HG03039 (cell line): ENCODE results near the gene RABL3.
"Not testable (repeated sequence)": the region's sequence is repeated elsewhere in the genome, so short reads cannot be mapped to it uniquely, and the experiment has no call there.

Experiments used
- ATAC-seq: cut with Tn5 transposase; IDR thresholded peaks from one replicate; pipeline ENCODE4 v1.9.1; 2021; ENCODE audit warnings: mild to moderate bottlenecking, moderate library complexity; ENCODE audit not compliant: unreplicated experiment

RABL3 gene, protein sequence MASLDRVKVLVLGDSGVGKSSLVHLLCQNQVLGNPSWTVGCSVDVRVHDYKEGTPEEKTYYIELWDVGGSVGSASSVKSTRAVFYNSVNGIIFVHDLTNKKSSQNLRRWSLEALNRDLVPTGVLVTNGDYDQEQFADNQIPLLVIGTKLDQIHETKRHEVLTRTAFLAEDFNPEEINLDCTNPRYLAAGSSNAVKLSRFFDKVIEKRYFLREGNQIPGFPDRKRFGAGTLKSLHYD

DNA sequence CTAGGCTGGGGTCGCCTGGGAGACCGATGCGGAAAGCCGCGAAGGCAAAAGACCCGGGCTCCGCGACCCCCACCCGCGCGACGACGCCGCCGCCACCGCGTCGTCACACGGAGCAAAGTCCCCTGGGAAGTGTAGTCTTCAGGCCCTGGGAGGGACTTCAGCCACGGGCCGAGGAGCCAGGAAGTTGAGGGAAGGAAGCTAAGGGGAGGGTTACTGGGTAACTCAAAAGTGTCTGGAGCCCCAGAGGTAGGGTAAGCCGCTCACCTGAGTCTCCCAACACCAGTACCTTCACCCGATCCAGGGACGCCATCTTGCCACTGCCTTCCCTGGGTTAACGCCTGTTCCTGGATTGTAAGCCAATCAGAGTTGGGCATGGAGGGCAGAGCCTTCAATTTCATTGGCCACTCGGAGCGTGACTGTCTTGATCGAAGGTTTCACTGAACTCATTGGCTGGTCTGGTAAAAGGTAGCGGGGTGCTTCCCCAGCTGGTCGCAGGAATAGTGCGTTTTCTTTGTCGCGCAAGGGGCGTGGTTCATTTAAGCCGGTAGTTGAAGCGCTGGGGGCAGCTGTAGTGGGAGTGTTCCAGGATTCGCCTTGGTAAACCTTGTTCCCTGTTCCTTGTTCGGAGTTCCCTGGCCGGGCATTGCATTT, at the start of gene RABL3, which contains the start of gene GTF2E1:
Gene RABL3 (minus strand): TSS at position 319 of the 651 bp plus-strand sequence. CDS start 9 bp downstream, at position 310.
Gene GTF2E1 (plus strand): TSS at position 547 of the 651 bp plus-strand sequence. CDS start 7,809 bp downstream, outside the sequence.
- peak; percentile 99 for ATAC-seq

DNA sequence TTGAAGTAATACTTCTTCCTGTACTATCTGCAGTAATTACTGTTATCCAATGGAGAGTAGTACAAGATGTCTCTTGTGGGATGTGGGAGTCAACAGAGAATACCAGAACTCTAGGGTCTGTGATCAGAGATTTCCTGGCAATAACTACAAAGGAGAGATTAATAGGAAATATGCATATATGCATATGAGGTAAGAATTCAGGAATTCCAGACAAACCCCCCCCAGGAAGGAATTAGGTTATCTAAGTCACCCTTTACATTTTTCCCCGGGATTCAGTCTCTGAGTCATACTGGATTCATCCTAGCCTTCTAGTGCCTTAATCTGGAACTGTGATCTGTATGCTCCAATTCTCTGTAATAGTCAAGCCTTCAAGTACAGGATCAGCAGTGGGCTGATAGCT, 49.6 kb upstream of the RABL3 start:
- ATAC-seq: no peak

DNA sequence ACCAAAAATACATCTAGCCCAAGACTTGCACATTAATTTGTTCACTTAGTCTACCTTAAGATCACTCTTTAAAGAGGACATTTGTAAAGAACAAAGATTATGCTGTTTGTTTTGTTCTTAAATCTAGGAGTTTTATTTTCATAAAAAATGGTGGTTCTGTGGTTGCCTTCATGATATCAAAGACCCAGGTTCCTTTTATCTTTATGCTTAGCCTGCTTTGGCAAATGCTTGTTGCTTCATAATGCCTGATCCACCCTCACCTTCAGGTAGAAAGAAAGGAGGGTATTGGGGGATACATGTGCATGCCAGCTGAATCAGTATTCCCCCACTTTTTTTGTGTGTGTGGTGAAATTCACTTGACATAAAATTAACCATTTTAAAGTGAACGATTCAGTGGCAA, 48.7 kb upstream of the RABL3 start:
- no peak for ATAC-seq

DNA sequence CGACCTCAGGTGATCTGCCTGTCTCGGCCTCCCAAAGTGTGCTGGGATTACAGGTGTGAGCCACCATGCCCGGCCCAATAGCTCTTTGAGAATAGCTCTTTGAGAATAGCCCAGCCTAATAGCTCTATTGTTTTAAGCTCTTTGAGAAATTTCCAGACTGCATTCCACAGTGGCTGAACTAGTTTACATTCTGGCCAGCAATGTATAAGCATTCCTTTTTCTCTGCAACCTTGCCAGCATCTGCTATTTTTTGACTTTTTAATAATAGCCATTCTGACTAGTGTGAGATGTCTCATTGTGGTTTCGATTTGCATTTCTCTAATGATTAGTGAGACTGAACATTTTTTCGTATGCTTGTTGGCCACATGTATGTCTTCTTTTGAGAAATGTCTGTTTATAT, 43.5 kb upstream of the RABL3 start:
- ATAC-seq: peak; percentile 40

DNA sequence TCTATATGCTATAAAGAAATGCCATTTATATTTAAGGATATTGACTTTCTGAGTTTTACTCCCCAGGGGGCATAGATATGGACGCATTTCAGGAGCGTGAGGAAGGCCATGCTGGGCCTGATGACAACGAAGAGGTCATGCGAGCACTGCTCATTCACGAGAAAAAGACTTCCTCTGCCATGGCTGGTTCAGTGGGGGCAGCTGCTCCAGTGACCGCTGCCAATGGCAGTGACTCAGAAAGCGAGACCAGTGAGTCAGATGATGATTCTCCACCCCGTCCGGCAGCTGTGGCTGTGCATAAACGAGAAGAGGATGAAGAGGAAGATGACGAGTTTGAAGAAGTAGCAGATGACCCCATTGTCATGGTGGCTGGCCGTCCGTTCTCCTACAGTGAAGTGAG, 38.7 kb upstream of the RABL3 start:
- ATAC-seq: peak; percentile 95

DNA sequence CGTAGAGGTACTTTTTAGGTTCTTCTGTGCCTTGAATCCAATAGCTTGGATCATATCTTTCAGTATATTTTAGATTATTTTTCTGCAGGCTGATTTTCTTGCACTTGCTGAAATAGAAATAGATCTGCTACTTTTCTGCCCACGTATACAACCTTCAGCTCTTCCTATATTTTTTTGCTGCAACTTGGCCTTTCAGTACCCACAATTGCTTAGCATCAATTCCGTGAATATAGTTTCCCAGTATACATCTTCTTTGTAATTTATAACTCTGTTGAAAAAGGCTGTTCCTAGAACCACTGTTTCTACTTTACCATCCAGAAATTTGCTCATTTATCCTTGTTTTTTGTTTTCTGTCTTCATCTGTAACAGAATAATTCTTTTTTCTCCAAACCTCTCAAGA, 36.5 kb upstream of the RABL3 start:
- no peak for ATAC-seq

DNA sequence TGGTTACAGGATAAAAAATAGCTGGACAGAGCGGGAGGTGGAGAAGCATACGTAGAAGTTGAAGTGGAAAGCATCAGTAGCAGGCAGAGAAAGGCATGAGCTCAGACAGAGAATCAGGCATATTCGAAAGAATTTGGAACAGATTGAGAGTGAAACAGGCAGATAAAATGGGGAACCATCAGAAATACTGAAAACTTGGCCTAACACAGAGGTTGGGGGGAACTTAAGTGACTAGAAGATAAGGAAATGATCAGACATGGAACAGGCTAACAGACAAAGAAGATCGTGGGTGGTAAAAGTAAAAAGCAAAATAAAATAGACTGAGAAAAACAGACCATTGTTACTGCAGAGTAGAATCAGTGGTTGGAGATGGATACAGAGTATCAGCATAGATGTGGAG, 33.1 kb upstream of the RABL3 start:
- no peak for ATAC-seq

DNA sequence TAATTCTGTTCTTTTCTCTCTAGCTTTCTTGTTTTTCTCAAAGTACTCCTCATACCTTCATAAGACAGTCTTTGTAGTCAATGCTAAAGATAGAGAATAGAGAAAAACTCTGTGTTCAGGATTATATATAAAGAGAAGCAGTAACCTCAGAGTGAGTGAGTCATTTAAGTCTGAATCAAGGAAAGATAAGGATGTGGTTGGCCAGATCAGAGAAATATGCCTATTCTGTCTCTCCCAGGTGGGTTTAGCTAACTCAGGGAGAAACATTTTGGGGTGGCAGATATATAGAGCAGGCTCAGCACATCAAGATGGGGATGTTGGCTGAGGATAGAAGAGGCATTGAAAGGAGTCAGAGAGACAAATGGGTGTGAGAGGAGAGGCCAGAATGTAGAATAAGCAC, 31.6 kb upstream of the RABL3 start:
- peak; percentile 71 for ATAC-seq

DNA sequence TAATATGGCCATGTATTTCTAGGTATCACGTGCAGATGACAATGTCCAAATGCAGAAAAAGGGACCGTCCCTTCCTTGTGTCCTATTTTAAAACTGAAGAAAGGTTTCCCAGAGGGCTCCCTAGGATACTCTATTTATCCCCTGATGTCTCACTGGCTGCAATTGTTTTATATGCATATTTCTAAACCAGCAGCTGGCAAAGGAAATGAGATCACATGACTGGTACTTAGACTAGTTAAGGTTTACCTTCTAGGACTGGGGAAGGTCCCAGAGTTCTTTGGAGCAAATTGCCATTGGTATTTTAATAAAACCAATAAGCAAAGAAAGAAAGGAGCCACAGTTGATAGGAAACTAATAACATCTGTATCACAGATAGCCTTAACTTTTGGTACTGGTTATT, 29.8 kb upstream of the RABL3 start:
- ATAC-seq: no peak

DNA sequence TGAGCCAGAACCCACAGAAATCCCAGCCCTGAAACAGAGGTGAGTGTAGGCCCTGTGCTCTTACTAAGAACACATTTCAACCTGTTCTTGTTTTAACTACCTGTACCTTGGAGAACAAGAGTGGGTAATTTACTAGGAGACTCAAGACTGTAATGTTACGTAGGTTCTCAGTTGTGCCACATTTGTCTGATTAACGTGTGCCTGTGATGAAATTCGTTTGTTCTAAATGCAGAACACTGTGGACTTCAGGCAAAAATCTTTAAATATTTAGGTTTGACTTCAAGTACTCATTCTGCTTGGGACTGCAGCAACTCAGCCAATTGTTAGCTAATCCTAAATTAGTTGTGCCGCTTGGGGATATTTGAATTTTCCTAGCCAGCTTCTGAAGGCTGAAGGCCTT, 28.6 kb upstream of the RABL3 start:
- no peak for ATAC-seq

DNA sequence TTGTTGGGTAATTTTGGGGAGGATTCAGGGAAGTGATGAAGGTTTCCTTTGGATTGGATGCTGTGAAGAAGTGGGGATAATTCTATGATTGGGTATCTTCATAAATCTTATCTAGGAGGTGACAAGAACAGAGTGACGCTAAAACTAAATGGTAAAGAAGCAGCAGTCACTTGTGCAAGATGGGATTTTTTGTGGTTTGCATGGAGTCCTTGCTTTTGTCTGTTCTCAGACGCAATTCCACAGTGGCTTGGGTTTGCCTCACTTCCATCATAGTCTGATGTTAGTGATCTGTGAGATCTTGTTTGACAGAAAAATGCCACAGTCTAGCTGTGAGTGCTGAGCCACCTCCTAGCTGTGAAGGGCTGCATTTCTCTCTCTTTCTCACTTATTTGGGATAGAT, 27.1 kb upstream of the RABL3 start:
- no peak for ATAC-seq

DNA sequence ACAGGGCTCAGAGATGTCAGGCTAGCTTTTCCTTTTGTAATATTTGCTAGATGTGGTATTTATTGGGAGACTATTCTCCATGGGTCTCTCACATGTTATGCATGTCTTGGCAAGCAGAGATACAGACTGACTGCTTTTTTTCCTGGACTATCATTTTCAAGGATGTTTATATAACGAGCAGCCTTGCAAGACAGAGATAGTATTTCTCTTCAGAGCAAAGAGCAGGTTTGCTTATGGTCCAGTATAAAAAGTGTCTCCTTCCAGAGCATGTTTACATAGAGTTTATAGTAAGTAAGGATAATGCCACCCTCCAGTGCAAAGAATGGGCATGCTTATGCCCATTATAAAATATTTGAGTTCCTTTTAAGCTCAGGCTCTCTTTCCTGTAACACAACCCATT, 24.8 kb upstream of the RABL3 start:
- ATAC-seq: no peak

DNA sequence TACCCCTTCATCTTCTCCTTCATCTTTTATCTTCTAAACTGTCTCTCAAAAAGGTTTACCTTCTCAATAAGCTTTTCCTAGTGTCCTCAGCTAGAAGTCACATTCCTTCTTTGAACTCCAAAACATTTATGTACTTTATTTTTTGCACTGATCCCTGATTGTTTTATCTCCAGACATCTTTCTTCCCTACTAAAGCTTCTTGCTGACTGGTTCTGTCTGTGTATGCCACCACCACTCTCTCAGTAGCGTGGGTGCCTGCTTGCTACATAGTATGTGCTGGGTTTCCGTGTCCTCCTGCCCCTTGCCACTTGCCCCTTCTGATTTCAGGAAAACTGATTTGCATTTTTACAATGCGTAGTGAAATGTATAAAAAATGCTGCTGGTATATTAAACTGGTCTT, 24.3 kb upstream of the RABL3 start:
- no peak for ATAC-seq

DNA sequence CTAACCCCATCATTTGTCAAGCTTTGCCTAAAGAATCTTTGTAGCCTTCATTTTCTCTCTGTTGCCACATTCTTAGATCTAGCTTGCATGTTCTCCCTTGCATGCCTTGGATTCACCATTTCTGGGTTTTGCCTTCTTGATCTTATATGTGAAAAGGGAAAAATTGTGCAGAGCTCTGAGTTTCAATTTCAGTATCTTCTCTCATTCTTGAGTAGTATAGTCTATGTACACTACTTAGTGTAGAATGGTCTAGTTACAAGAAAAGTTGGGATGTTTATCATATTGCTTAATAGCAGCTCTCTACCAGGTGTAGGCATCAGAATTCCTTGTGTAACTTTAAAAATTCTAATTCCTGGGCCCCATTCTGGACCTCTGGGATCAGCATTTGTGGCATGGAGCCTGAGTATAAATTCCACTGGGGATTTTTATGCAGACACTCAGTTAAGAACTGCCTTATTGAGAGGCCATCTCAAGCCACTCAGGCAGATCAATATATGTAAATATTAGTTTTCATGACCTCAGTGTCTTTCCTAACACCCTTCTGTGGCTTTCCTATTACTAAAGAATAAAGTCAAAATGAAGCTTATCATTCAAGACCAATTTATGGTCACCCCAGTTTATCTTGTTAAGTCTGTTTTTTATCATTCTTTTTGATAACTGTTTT, 23.6 kb upstream of the RABL3 start:
- peak; percentile 53 for ATAC-seq

DNA sequence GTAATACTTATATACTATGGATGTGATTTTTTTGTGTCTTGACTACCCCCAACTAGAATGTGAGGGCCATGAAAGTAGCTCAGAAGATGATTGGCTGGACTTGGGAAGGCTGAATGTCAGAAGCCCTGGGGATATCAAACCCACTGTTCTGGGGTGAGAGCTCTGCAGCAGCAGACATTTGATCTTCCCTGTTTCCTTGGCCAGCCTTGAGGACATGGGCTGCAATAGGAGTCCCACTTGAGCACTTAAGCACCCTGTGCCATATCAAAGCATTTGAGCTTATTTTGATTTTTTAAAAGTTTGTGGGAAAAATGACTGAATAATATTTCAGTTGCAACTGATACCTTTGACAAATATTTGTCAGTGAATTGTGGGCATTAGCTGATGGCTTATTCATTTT, 21.9 kb upstream of the RABL3 start:
- ATAC-seq: no peak

DNA sequence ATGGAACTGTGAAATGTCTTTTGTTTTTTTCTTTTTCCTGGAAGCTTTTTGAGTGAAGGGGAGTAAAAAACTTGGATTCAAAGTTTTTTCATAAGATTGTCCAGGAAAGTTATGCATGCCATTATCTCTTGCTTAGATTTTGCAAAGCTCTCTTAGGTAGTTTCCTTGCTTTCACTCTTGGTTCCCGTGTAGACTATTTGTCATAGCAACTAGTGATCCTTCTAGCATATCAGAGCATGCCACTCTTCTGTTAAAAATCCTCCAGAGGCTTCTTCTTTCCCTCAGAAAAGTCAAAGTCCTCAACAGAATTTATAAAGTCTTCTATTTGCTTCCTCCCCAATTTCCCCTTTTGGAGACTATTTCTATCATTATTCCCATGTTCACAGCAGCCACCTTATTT, 21.3 kb upstream of the RABL3 start:
- peak; percentile 82 for ATAC-seq

DNA sequence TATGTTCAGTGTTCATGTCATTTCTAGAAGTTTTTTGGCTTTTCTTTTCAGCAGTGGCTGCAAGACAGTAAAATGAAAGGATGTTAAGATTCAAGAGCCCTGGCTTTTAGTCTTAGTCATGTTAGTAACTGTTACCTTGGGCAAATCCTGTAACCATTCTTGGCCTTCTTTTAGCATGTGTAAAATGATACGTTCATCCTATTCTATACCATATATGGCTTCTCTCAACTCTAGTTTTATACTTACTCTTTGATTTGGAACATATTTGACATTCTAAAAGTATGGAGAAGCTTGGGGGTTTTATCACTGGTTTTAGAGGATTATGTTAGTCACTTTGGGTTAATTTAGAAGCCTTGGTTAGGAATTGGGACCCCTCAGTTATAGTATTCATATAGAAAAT, 20.3 kb upstream of the RABL3 start:
- ATAC-seq: no peak

DNA sequence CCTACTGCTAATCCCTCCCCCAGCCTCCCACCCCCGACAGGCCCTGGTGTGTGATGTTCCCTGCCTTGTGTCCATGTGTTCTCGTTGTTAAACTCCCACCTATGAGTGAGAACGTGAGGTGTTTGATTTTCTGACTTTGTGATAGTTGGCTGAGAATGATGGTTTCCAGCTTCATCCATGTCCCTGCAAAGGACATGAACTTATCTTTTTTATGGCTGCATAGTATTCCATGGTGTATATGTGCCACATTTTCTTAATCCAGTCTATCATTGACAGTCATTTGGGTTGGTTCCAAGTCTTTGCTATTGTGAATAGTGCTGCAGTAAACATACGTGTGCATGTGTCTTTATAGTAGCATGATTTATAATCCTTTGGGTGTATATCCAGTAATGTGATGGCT, 16.2 kb upstream of the RABL3 start:
- not testable (repeated sequence) for ATAC-seq

DNA sequence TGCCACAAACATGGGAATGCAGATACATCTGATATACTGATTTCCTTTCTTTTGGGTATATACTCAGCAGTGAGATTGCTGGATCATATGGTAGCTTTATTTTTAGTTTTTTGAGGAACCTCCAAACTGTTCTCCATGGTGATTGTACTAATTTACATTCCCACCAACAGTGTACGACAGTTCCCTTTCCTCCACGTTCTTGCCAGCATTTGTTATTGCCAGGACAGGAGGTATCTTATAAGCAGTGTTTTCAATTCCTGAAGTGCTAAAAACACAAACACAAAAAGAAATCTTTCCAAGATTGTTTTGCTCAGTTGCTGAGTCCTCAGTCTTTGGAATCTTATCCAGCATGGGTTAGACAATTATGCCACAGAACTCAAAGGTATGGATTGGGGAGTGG, 13.7 kb upstream of the RABL3 start:
- no peak for ATAC-seq

DNA sequence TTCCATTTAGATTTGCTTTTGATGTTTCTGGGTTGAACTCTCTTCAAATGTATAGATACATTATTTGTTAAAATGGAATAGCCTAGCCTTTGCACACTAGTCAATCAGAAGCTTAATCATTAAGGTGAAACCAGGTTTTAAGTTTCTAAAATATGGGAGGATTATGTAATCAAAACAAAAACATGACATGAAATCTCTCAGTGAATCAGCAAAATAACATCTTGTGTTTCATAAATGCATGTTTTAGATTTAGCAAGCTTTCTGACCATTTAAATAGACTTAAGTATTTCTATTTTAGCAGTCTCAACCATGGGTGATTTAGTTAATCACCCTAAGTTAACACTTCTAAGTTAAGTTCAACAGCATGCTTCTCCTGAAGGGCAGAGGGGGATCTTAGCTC, 11.5 kb upstream of the RABL3 start:
- no peak for ATAC-seq

DNA sequence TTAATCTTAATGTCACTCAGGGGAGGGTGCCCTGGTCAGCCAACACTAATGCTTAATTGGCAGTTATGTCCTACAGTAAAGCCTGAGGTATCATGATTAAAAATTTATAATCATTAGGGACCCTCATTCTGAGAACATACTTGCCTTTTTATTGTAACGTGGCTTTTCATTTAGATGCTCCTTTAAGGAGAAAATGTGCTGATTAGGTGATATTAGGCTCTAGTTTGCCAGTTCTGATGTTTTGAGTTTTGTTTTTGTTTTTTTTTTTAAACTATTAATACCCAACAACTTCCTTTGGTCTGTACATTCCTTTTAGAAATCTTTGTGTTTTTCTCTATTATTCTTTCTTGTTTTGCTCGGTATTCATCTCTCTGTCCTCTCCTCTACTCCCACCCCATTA, 10.5 kb upstream of the RABL3 start:
- no peak for ATAC-seq

DNA sequence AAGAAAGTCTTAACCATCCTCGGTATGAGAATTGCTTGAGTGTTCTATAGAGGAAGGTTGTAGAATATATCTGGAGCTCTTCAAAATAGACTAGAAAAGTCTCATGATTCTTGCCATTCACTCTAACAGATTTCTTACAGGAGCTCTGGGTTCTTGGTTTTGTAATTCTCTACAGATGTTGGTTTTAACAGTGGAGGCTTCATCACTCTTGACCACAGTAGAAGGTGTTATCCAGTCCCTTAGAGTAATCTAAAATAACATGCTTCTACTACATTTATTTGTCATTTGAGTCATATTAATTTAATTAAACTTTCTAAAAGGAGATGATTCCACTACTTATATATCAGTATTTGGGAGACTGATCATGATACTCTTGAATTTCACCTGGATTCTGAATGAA, 9.9 kb upstream of the RABL3 start:
- ATAC-seq: no peak
